HEK293 (cell line): ENCODE results near the gene HMG20B.

Experiments
- CTCF ChIP-seq: fragments of 450-650 bp; formaldehyde crosslinking; IDR thresholded peaks from 2 replicates; pipeline ENCODE4 v1.5.1; 2016; ENCODE audit warnings: missing biosample characterization, missing genetic modification characterization
- ZNF214 ChIP-seq: fragments of 450-650 bp; formaldehyde crosslinking; IDR thresholded peaks from 2 replicates; pipeline ENCODE4 v1.5.1; 2017; ENCODE audit warnings: missing biosample characterization, mild to moderate bottlenecking, missing genetic modification characterization, borderline replicate concordance
- ZNF501 ChIP-seq: fragments of 450-650 bp; formaldehyde crosslinking; IDR thresholded peaks from 2 replicates; pipeline ENCODE4 v1.5.1; 2016; ENCODE audit warnings: missing biosample characterization, missing genetic modification characterization
- ZNF623 ChIP-seq: fragments of 450-650 bp; formaldehyde crosslinking; IDR thresholded peaks from 2 replicates; pipeline ENCODE4 v1.5.1; 2016; ENCODE audit warnings: missing biosample characterization, missing genetic modification characterization
- ZNF677 ChIP-seq: fragments of 450-650 bp; IDR thresholded peaks from 2 replicates; pipeline ENCODE4 v1.5.0; 2018; ENCODE audit warnings: missing biosample characterization, mild to moderate bottlenecking, missing genetic modification characterization, moderate library complexity

GRCh38 chr19:3528080-3528479 is 44.7 kb upstream of the HMG20B start:
- TF ChIP-seq ZNF677 (no peak), CTCF (tag by site-specific recombination) (no peak), ZNF214 (tag by site-specific recombination) (no peak), ZNF623 (tag by site-specific recombination) (no peak), ZNF501 (tag by site-specific recombination) (no peak)
